MM.1S (cell line): ENCODE measurements around the gene USP17L15.
"Not testable (repeated sequence)": the region's sequence is repeated elsewhere in the genome, so short reads cannot be mapped to it uniquely, and the experiment has no call there.

Source experiments
- EZH2phosphoT487 ChIP-seq: fragments of 300-600 bp; sonication (generic); IDR thresholded peaks from 2 replicates; pipeline ENCODE4 v1.6.1; 2018; ENCODE audit warnings: antibody characterized with exemption, low read length
- TF ChIP-seq, protein P1 (sequence below): fragments of 300-600 bp; sonication (generic); IDR thresholded peaks from 2 replicates; pipeline ENCODE4 v1.5.1; 2016; ENCODE audit warnings: antibody characterized with exemption, low read length, mixed read lengths

DNA sequence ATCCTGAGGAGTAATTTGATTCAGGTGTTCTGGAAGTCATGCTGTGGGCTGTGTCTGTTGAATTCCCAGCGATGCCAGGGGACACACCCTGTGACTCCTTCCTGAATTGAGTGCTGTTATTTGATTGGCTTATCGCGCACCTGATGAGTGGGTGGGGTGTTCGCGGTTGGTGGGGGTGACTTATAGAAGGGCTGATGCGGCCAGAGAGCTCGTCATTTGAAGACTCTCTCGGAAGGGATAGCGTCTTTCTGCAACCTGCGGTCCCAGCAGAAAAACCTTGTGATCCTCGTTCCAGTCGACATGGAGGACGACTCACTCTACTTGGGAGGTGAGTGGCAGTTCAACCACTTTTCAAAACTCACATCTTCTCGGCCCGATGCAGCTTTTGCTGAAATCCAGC, 33.1 kb downstream of the USP17L15 start, which contains the start of gene USP17L22:
- not testable (repeated sequence) for TF ChIP-seq EZH2phosphoT487
- TF ChIP-seq, protein P1, sequence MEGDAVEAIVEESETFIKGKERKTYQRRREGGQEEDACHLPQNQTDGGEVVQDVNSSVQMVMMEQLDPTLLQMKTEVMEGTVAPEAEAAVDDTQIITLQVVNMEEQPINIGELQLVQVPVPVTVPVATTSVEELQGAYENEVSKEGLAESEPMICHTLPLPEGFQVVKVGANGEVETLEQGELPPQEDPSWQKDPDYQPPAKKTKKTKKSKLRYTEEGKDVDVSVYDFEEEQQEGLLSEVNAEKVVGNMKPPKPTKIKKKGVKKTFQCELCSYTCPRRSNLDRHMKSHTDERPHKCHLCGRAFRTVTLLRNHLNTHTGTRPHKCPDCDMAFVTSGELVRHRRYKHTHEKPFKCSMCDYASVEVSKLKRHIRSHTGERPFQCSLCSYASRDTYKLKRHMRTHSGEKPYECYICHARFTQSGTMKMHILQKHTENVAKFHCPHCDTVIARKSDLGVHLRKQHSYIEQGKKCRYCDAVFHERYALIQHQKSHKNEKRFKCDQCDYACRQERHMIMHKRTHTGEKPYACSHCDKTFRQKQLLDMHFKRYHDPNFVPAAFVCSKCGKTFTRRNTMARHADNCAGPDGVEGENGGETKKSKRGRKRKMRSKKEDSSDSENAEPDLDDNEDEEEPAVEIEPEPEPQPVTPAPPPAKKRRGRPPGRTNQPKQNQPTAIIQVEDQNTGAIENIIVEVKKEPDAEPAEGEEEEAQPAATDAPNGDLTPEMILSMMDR = not testable (repeated sequence)
